Left colon (tissue), 2 donors: ENCODE data around the gene MANBA. TPM values are rescaled to one million over a fixed set of nuclear protein-coding genes. Genes with fewer than 3 reads are reported as not detected.

Source experiments
- ATAC-seq: fragments of 200-7000 bp; cut with Tn5 transposase; one replicate; pipeline ENCODE4 v1.9.1; 2020; ENCODE audit warnings: mild to moderate bottlenecking, moderate library complexity
- DNase-seq, 2 donors: peaks; one replicate each; pipeline ENCODE4 v3.0.0-alpha.2; 2020
- intact Hi-C, 2 donors: fragments of 100-400 bp; cut with DNase I in 1 of 2; cut with micrococcal nuclease in 1 of 2; formaldehyde crosslinking; loops; one replicate each; pipeline versions ENCODE4 v1.11.2 to v1.14.0; 2022; cut with DNase I, micrococcal nuclease
- long read RNA-seq: library from polyadenylated mRNA; unstranded; transcript quantifications from one replicate; pipeline ENCODE4 v2.0.0, GENCODE V29; 2021
- total RNA-seq, 2 donors: library from RNA; stranded (reverse); fragmentation: NEBNext Ultra II Directional; extraction: Animal tissue kit (Norgen Biotek cat#: 25700); gene quantifications; one replicate each; pipeline ENCODE4 v1.2.1, GENCODE V29; 2021
- donor health status: DM: no; HTN: no; CAD: no.
- donor health status: DM: yes; HTN: yes; CAD: no.

MANBA gene
- 10 to 100 TPM; 15.8 to 21.1 TPM for total RNA-seq
- long read RNA-seq, transcript MANBA-201 (17 exons, 3,361 nt) = major isoform, 13 of 17 reads
- long read RNA-seq, partial matches to known transcripts = 2 of 17 reads
- long read RNA-seq, other reads (novel, unspliced or antisense) = 1 of 17 reads

GRCh38 chr4:102760645-102761295 is at the start of gene MANBA:
TSS of gene MANBA (minus strand) at chr4:102760968. CDS start at chr4:102760894, 74 bp downstream.
- DNase-seq = peak; percentile 88 to 93
- peak; percentile 98 for ATAC-seq
- intact Hi-C loops = loop anchor here in 1 of 2 donors (10.0 kb wide), 1 partner anchor 54 kb away; no protein-coding TSS in a partner anchor

GRCh38 chr4:102809691-102810090 is 48.9 kb upstream of the MANBA start:
- DNase-seq (no peak), ATAC-seq (no peak)
- intact Hi-C loops = loop anchor here in 1 of 2 donors (10.0 kb wide), 1 partner anchor 45 kb away; the partner anchor contains the start of gene MANBA

- DNase-seq (no peak), ATAC-seq (no peak)
- intact Hi-C loops = no loop called here
These were observed 48.4 kb upstream of the MANBA start for GRCh38 chr4:102809190-102809589.

- ATAC-seq = no peak
- intact Hi-C loops = no loop called here
- no peak for DNase-seq
These were observed 47.2 kb upstream of the MANBA start for GRCh38 chr4:102808009-102808408.

- intact Hi-C loops = no loop called here
- no peak for ATAC-seq
These were observed 46.6 kb upstream of the MANBA start for GRCh38 chr4:102807345-102807744.

GRCh38 chr4:102799816-102800215 is 39.0 kb upstream of the MANBA start:
- DNase-seq (no peak), ATAC-seq (no peak)
- intact Hi-C loops = no loop called here

More at GRCh38 chr4:102807345-102807744, 46.6 kb upstream of the MANBA start:
- no peak for DNase-seq

- ATAC-seq = no peak
- no peak for DNase-seq
These were observed 34.2 kb upstream of the MANBA start for GRCh38 chr4:102794999-102795398.

GRCh38 chr4:102792361-102792936 is 31.7 kb upstream of the MANBA start:
- intact Hi-C loops = no loop called here
- ATAC-seq = peak; percentile 6
- DNase-seq = no peak

More at GRCh38 chr4:102794999-102795398, 34.2 kb upstream of the MANBA start:
- intact Hi-C loops = no loop called here

- ATAC-seq = peak; percentile 20
- intact Hi-C loops = no loop called here
- DNase-seq = no peak
These were observed 30.6 kb upstream of the MANBA start for GRCh38 chr4:102791318-102791835.

GRCh38 chr4:102789317-102789717 is 28.5 kb upstream of the MANBA start:
- intact Hi-C loops = no loop called here
- DNase-seq (no peak), ATAC-seq (no peak)

GRCh38 chr4:102787944-102788343 is 27.2 kb upstream of the MANBA start:
- DNase-seq (no peak), ATAC-seq (no peak)
- intact Hi-C loops = no loop called here

- ATAC-seq (no peak), DNase-seq (no peak)
- intact Hi-C loops = no loop called here
These were observed 26.5 kb upstream of the MANBA start for GRCh38 chr4:102787096-102787881.

GRCh38 chr4:102786279-102786678 is 25.5 kb upstream of the MANBA start:
- DNase-seq = no peak
- intact Hi-C loops = no loop called here
- no peak for ATAC-seq

- DNase-seq (no peak), ATAC-seq (no peak)
- intact Hi-C loops = no loop called here
These were observed 22.2 kb upstream of the MANBA start for GRCh38 chr4:102783006-102783405.

GRCh38 chr4:102781570-102781969 is 20.8 kb upstream of the MANBA start:
- ATAC-seq (no peak), DNase-seq (no peak)
- intact Hi-C loops = no loop called here

GRCh38 chr4:102780476-102781144 is 19.8 kb upstream of the MANBA start:
- intact Hi-C loops = no loop called here
- DNase-seq (no peak), ATAC-seq (peak; percentile 29)

GRCh38 chr4:102779204-102779603 is 18.4 kb upstream of the MANBA start:
- intact Hi-C loops = no loop called here
- DNase-seq = no peak
- ATAC-seq = peak; percentile 53

- peak; percentile 98 for ATAC-seq
- DNase-seq = peak; percentile 71 to 73
- intact Hi-C loops = no loop called here
These were observed 18.0 kb upstream of the MANBA start for GRCh38 chr4:102778720-102779119.

- intact Hi-C loops = no loop called here
- DNase-seq = no peak
- no peak for ATAC-seq
These were observed 15.0 kb upstream of the MANBA start for GRCh38 chr4:102775805-102776204.
